HUES48 (cell line): ENCODE data around the gene RBM39.
"Not testable (repeated sequence)": the region's sequence is repeated elsewhere in the genome, so short reads cannot be mapped to it uniquely, and the experiment has no call there.

Source experiments
- H3K27ac ChIP-seq: one replicate; pipeline ENCODE4 v1.7.0; 2013; ENCODE audit warnings: low read depth, low read length, inconsistent platforms
- H3K27me3 ChIP-seq: 2 replicates; pipeline ENCODE4 v1.6.1; 2013; ENCODE audit warnings: mild to moderate bottlenecking, low read length; ENCODE audit not compliant: control insufficient read depth, insufficient read depth
- H3K36me3 ChIP-seq: 2 replicates; pipeline ENCODE4 v1.6.1; 2013; ENCODE audit warnings: low read length; ENCODE audit not compliant: control insufficient read depth, insufficient read depth
- H3K4me1 ChIP-seq: 2 replicates; pipeline ENCODE4 v1.6.1; 2013; ENCODE audit warnings: mild to moderate bottlenecking, low read length; ENCODE audit not compliant: control insufficient read depth, insufficient read depth
- H3K4me3 ChIP-seq: 2 replicates; pipeline ENCODE4 v1.5.1; 2013; ENCODE audit warnings: mild to moderate bottlenecking, low read depth, low read length
- H3K9ac ChIP-seq: 2 replicates; pipeline ENCODE4 v1.6.1; 2013; ENCODE audit warnings: mild to moderate bottlenecking, low read depth, low read length, moderate library complexity
- H3K9me3 ChIP-seq: 2 replicates; pipeline ENCODE4 v1.6.1; 2013; ENCODE audit warnings: low read length; ENCODE audit not compliant: control insufficient read depth, insufficient read depth

Gene RBM39

GRCh38 chr20:35723652-35724320, 18.3 kb downstream of the RBM39 start:
- not testable (repeated sequence) for H3K4me3 ChIP-seq, H3K9ac ChIP-seq, H3K27me3 ChIP-seq, H3K27ac ChIP-seq, H3K9me3 ChIP-seq, H3K4me1 ChIP-seq
- peaks cover 98% of the 10 kb centered on the region for H3K36me3 ChIP-seq

- not testable (repeated sequence) for H3K27me3 ChIP-seq, H3K27ac ChIP-seq, H3K4me3 ChIP-seq, H3K4me1 ChIP-seq, H3K9me3 ChIP-seq, H3K9ac ChIP-seq
- H3K36me3 ChIP-seq: peaks cover 98% of the 10 kb centered on the region
Observed at GRCh38 chr20:35723275-35723639, 18.8 kb downstream of the RBM39 start.

DNA sequence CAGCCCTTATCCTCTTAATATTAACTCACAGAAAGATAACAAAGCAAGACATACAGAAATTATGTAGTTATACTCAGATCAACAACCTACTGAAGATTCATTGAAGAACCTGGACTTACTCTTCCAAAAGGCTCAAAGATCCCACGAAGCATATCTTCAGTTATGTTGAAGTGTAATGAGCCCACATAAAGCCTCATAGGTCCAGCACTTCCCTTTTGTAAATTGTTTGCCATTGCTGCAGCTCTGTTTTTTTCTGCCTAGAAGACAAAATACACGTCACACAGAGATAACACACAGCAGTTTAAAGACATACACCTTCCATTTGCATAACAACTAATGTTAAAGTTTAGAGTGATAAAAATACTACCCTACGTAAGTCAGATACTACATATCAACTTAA, 20.4 kb downstream of the RBM39 start:
- Histone ChIP-seq H3K9ac (no peak overlapping the region), H3K4me3 (no peak overlapping the region), H3K27ac (no peak overlapping the region), H3K27me3 (no peaks in the 10 kb centered on the region), H3K36me3 (peaks cover 100% of the 10 kb centered on the region), H3K9me3 (no peaks in the 10 kb centered on the region), H3K4me1 (no peaks in the 10 kb centered on the region)

GRCh38 chr20:35721219-35721618, 20.8 kb downstream of the RBM39 start:
- Histone ChIP-seq H3K9ac (no peak overlapping the region), H3K4me3 (no peak overlapping the region), H3K36me3 (peaks cover 100% of the 10 kb centered on the region), H3K27ac (no peak overlapping the region), H3K9me3 (no peaks in the 10 kb centered on the region), H3K4me1 (no peaks in the 10 kb centered on the region), H3K27me3 (no peaks in the 10 kb centered on the region)

GRCh38 chr20:35720165-35721123, 21.6 kb downstream of the RBM39 start:
- no peaks in the 10 kb centered on the region for H3K27me3 ChIP-seq
- H3K9me3 ChIP-seq: no peaks in the 10 kb centered on the region
- H3K4me3 ChIP-seq: no peak overlapping the region
- H3K27ac ChIP-seq: no peak overlapping the region
- no peak overlapping the region for H3K9ac ChIP-seq
- peaks cover 100% of the 10 kb centered on the region for H3K36me3 ChIP-seq
- no peaks in the 10 kb centered on the region for H3K4me1 ChIP-seq

GRCh38 chr20:35719717-35720116, 22.3 kb downstream of the RBM39 start:
- Histone ChIP-seq H3K27me3 (no peaks in the 10 kb centered on the region), H3K9ac (no peak overlapping the region), H3K9me3 (no peaks in the 10 kb centered on the region), H3K4me3 (no peak overlapping the region), H3K36me3 (peaks cover 100% of the 10 kb centered on the region), H3K27ac (no peak overlapping the region), H3K4me1 (no peaks in the 10 kb centered on the region)

DNA sequence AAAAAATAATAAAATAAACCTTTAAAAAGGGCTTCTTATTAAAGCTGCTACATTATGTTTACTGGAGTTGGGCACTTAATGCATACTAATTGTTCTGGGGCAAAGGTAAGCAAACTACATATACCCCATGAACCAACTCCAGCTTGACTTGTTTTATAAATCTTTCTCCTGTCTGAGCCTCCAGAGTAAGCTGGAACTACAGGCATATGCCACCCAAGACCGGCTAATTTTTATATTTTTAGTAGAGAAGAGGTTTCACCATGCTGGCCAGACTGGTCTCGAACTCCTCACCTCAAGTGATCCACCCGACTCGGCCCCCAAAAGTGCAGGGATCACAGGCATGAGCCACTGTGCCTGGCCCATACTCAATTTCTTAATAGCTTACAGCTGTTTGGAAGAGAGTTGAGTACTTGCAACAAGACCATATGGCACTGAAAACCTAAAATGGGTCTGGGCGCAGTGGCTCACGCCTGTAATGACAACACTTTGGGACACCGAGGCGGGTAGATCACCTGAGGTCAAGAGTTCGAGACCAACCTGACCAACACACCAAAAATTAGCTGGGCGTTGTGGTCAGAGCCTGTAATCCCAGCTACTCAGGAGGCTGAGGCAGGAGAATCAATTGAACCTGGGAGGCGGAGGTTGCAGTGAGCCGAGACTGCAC, 23.0 kb downstream of the RBM39 start:
- H3K27ac ChIP-seq: no peak overlapping the region
- H3K4me1 ChIP-seq: no peaks in the 10 kb centered on the region
- H3K4me3 ChIP-seq: no peak overlapping the region
- H3K9ac ChIP-seq: no peak overlapping the region
- H3K9me3 ChIP-seq: no peaks in the 10 kb centered on the region
- H3K36me3 ChIP-seq: peaks cover 100% of the 10 kb centered on the region
- H3K27me3 ChIP-seq: no peaks in the 10 kb centered on the region

DNA sequence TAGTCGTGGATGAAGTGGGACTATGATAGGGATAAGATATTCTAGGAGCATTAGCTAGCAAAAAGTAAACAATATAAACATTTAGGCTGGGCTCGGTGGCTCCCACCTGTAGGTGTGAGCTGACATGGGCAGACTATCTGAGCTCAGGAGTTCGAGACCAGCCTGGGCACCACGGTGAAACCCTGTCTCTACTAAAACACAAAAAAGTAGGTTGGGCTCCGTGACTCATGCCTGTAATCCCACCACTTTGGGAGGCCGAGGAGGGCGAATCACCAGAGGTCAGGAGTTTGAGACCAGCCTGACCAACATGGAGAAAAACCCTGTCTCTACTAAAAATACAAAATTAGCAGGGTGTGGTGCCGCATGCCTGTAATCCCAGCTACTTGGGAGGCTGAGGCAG, 23.7 kb downstream of the RBM39 start:
- H3K9me3 ChIP-seq, H3K4me1 ChIP-seq, H3K9ac ChIP-seq, H3K27ac ChIP-seq, H3K27me3 ChIP-seq, H3K4me3 ChIP-seq: not testable (repeated sequence)
- H3K36me3 ChIP-seq: peaks cover 100% of the 10 kb centered on the region

GRCh38 chr20:35716330-35716729, 25.7 kb downstream of the RBM39 start:
- Histone ChIP-seq H3K27me3 (no peaks in the 10 kb centered on the region), H3K36me3 (peaks cover 100% of the 10 kb centered on the region), H3K27ac (no peak overlapping the region)

DNA sequence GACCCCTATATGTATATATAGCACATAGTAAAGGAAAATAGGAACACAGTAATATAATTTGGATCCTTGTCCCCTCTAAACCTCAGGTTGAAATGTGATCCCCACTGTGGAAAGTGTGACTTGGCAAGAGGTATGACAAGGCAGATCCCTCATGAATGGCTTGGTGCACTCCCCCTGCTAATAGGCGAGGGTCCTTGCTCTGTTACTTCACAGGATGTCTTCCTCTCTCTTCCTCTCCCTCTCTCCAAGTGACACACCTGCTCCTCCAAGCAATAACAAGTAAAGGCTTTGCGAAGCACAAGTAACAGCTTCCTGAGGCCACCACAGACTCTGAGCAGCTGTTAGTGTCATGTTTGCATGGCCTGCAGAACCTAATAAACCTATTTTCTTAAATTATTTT, 26.4 kb downstream of the RBM39 start:
- Histone ChIP-seq H3K36me3 (peaks cover 100% of the 10 kb centered on the region), H3K9me3 (no peaks in the 10 kb centered on the region), H3K27ac (no peak overlapping the region), H3K9ac (no peak overlapping the region), H3K4me1 (no peaks in the 10 kb centered on the region), H3K27me3 (no peaks in the 10 kb centered on the region), H3K4me3 (no peak overlapping the region)

More at GRCh38 chr20:35716330-35716729, 25.7 kb downstream of the RBM39 start:
- H3K9ac ChIP-seq: no peak overlapping the region
- no peak overlapping the region for H3K4me3 ChIP-seq
- H3K4me1 ChIP-seq: no peaks in the 10 kb centered on the region
- no peaks in the 10 kb centered on the region for H3K9me3 ChIP-seq

GRCh38 chr20:35714127-35714526, 27.9 kb downstream of the RBM39 start:
- Histone ChIP-seq H3K9me3 (no peaks in the 10 kb centered on the region), H3K4me3 (no peak overlapping the region), H3K36me3 (peaks cover 100% of the 10 kb centered on the region), H3K9ac (no peak overlapping the region), H3K27me3 (no peaks in the 10 kb centered on the region), H3K4me1 (no peaks in the 10 kb centered on the region), H3K27ac (no peak overlapping the region)
